ENCODE measurements around the gene SDK2.

Gene SDK2

GRCh38 chr17:73393962-73394361 is 250.3 kb downstream of the SDK2 start:
- Histone ChIP-seq H3K36me3 (no peaks in the 10 kb centered on the region), H3K4me3 (ENCODE audit: low read depth, low read length) (no peak overlapping the region), H3K4me1 (peaks cover 19% of the 10 kb centered on the region), H3K9me3 (no peaks in the 10 kb centered on the region), H3K27me3 (no peaks in the 10 kb centered on the region)
- TF ChIP-seq CTCF (IDR thresholded peaks at IDR 0.05; ENCODE audit: low read depth, low read length): no peak
- peak; percentile 80 for DNase-seq

DNA sequence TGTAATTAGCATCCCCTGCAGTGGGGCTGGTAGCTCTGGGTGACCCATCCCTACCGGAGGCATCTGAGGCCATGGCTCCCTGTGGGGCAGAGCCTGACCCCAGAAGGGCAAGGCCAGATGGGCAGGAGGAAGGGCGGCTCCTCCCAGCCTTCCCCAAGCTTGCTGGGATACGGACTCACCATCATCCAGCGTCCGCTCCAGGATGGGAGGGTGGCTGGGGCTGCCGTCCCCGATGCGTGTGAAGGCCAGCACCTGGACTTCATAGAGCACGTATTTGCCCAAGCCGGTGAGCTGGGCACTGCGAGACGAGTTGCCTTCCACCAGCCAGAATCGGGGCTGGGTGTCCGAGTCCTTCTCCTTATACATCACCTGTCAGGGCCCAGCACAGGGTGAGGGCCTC is 250.9 kb downstream of the SDK2 start:
- no peak for DNase-seq
- H3K36me3 ChIP-seq: no peaks in the 10 kb centered on the region
- no peak for TF ChIP-seq CTCF (IDR thresholded peaks at IDR 0.05; ENCODE audit: low read depth, low read length)
- H3K4me1 ChIP-seq: peaks cover 19% of the 10 kb centered on the region
- H3K27me3 ChIP-seq: no peaks in the 10 kb centered on the region
- no peaks in the 10 kb centered on the region for H3K9me3 ChIP-seq
- H3K4me3 ChIP-seq (ENCODE audit: low read depth, low read length): no peak overlapping the region

- no peak for TF ChIP-seq CTCF (IDR thresholded peaks at IDR 0.05; ENCODE audit: low read depth, low read length)
- DNase-seq: no peak
- Histone ChIP-seq H3K36me3 (no peaks in the 10 kb centered on the region), H3K9me3 (no peaks in the 10 kb centered on the region), H3K4me1 (peaks cover 19% of the 10 kb centered on the region), H3K4me3 (ENCODE audit: low read depth, low read length) (no peak overlapping the region), H3K27me3 (no peaks in the 10 kb centered on the region)
Observed at GRCh38 chr17:73391331-73392265, 252.6 kb downstream of the SDK2 start.

DNA sequence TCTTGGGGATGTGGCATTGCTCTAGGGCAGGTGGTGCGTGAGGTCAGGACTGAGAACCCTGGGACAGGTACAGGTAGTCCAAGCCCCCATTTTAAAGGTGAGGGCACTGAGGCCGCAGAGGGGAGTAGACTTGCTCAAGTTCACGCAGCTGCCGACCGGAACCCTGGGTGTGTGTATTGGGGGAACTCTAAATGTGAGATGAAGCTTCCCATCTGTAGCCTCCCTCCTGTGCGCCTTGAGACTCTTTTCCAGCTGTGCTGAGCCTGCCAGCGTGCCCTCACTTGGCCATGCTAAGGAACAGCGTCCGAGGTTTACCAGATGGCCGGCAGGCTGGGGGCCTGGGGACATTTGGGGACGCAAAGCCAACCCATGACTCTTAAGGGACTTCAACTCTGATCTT is 253.4 kb downstream of the SDK2 start:
- no peaks in the 10 kb centered on the region for H3K27me3 ChIP-seq
- no peak for TF ChIP-seq CTCF (IDR thresholded peaks at IDR 0.05; ENCODE audit: low read depth, low read length)
- no peaks in the 10 kb centered on the region for H3K36me3 ChIP-seq
- H3K9me3 ChIP-seq: no peaks in the 10 kb centered on the region
- H3K4me3 ChIP-seq (ENCODE audit: low read depth, low read length): no peak overlapping the region
- peaks cover 19% of the 10 kb centered on the region for H3K4me1 ChIP-seq
- DNase-seq: no peak

GRCh38 chr17:73390221-73390620 is 254.0 kb downstream of the SDK2 start:
- peaks cover 15% of the 10 kb centered on the region for H3K4me1 ChIP-seq
- DNase-seq: no peak
- no peak overlapping the region for H3K4me3 ChIP-seq (ENCODE audit: low read depth, low read length)
- TF ChIP-seq CTCF (IDR thresholded peaks at IDR 0.05; ENCODE audit: low read depth, low read length): no peak
- no peaks in the 10 kb centered on the region for H3K27me3 ChIP-seq
- H3K36me3 ChIP-seq: no peaks in the 10 kb centered on the region
- H3K9me3 ChIP-seq: no peaks in the 10 kb centered on the region

DNA sequence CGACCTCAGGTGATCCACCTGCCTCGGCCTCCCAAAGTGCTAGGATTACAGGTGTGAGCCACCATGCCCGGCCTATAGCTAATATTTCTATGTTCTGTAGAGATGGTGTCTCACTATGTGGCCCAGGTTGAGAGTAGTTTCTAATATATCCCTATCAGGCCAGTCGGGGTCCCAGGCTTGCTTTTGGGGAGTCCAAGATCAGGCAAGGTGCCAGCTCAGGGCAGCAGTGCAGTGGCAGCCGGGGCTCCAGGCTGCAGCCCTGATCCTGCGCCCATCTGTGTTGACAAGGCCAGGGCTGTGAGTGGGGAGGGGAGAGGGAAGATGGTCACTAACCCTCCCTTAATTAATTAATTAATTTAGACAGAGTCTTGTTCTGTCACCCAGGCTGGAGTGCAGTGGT is 254.8 kb downstream of the SDK2 start:
- TF ChIP-seq CTCF (IDR thresholded peaks at IDR 0.05; ENCODE audit: low read depth, low read length): no peak
- Histone ChIP-seq H3K36me3 (no peaks in the 10 kb centered on the region), H3K4me1 (peaks cover 8% of the 10 kb centered on the region), H3K27me3 (no peaks in the 10 kb centered on the region), H3K4me3 (ENCODE audit: low read depth, low read length) (no peak overlapping the region), H3K9me3 (no peaks in the 10 kb centered on the region)
- no peak for DNase-seq
